Suprapubic skin (tissue), 4 donors: ENCODE data around the gene CLTC.

Source experiments
- CTCF ChIP-seq, 2 donors: fragments of 200-600 bp in 1 of 2; fragments of 450-650 bp in 1 of 2; sonication (generic) in 1 of 2; IDR thresholded peaks; one replicate each; pipeline ENCODE4 v1.5.1; 2016 to 2019; ENCODE audit warnings: antibody characterized with exemption in 2 of 2, mild to moderate bottlenecking in 1 of 2, moderate library complexity in 1 of 2
- EP300 ChIP-seq: sonication (generic); formaldehyde crosslinking; IDR thresholded peaks from one replicate; pipeline ENCODE4 v1.6.1; 2017; ENCODE audit warnings: antibody characterized with exemption
- POLR2A ChIP-seq, 2 donors: fragments of 450-650 bp; IDR thresholded peaks; one replicate each; pipeline ENCODE4 v1.6.1; 2017; ENCODE audit warnings: antibody characterized with exemption in 2 of 2, mild to moderate bottlenecking in 2 of 2, moderate library complexity in 2 of 2
- POLR2AphosphoS5 ChIP-seq, 3 donors: sonication (generic); formaldehyde crosslinking; IDR thresholded peaks; one replicate each; pipeline ENCODE4 v1.6.1; 2017; ENCODE audit warnings: antibody characterized with exemption in 3 of 3

GRCh38 chr17:59634632-59635541 lies 15.2 kb downstream of the CLTC start:
- TF ChIP-seq POLR2A (IDR thresholded peaks at IDR 0.05) (no peak), EP300 (no peak), CTCF (IDR thresholded peaks at IDR 0.05) (no peak), POLR2AphosphoS5 (IDR thresholded peaks at IDR 0.05) (no peak)
